ENCODE results near the gene B3GNT5. TPM values are rescaled to one million over a fixed set of nuclear protein-coding genes. Genes with fewer than 3 reads are reported as not detected.

B3GNT5 gene
- total and polyA plus RNA-seq, 9 of the 15 experiments (the other 6 are each of a cell fraction or from before 2014, with no cell fraction given), result 8.8 to 23.8 (median 14.4) TPM

- TF ChIP-seq HMGXB4 (CRISPR knock-in tag; IDR thresholded peaks at IDR 0.05), result no peak
- no peak for TF ChIP-seq ELF1 (tag; IDR thresholded peaks at IDR 0.05)
- TF ChIP-seq USF2 (CRISPR knock-in tag; IDR thresholded peaks at IDR 0.05), result peak; percentile 81
- TF ChIP-seq NCOA2 (IDR thresholded peaks at IDR 0.05; ENCODE audit: partially characterized antibody in 2 of 2), result no peak
- TF ChIP-seq ZBTB49 (CRISPR knock-in tag; IDR thresholded peaks at IDR 0.05; ENCODE audit: borderline replicate concordance), result no peak
- no peak for TF ChIP-seq THRAP3 (IDR thresholded peaks at IDR 0.05; ENCODE audit: borderline replicate concordance)
- TF ChIP-seq NR4A1 (CRISPR knock-in tag; IDR thresholded peaks at IDR 0.05), result no peak
- TF ChIP-seq NR4A1 (tag; IDR thresholded peaks at IDR 0.05), result peak; percentile 84
- no peak for TF ChIP-seq CREB3L1 (IDR thresholded peaks at IDR 0.05; ENCODE audit: borderline replicate concordance, low read depth)
- no peak for TF ChIP-seq PML (IDR thresholded peaks at IDR 0.05; ENCODE audit: low read length)
- TF ChIP-seq HDAC3 (IDR thresholded peaks at IDR 0.05; ENCODE audit: borderline replicate concordance, partially characterized antibody), result peak; percentile 33
- no peak for TF ChIP-seq FOXP4 (CRISPR knock-in tag; IDR thresholded peaks at IDR 0.05; ENCODE audit: borderline replicate concordance)
- TF ChIP-seq HDAC1 (IDR thresholded peaks at IDR 0.05), result no peak
- TF ChIP-seq BRF2 (IDR thresholded peaks at IDR 0.05; ENCODE audit: borderline replicate concordance, insufficient read depth, insufficient read length), result no peak
- TF ChIP-seq ZNF707 (CRISPR knock-in tag; conservative IDR thresholded peaks at IDR 0.05), result peak; percentile 7; the same call in 1 of the 2 replicates
- no peak for TF ChIP-seq BHLHE40 (IDR thresholded peaks at IDR 0.05; ENCODE audit: low read length)
- no peak for TF ChIP-seq ZNF232 (CRISPR knock-in tag; IDR thresholded peaks at IDR 0.05)
These were observed 34.4 kb downstream of the B3GNT5 start (continued) for GRCh38 chr3:183287301-183287971.
